Astrocyte (in vitro differentiated cells and primary cell): ENCODE measurements around the gene B2M. TPM values are rescaled to one million over a fixed set of nuclear protein-coding genes. Genes with fewer than 3 reads are reported as not detected.
A peak's percentile ranks its signal among the peaks of the same experiment; 100 is the strongest.

ENCODE experiments used
- DNase-seq: peaks from one replicate; pipeline ENCODE4 v3.0.0-alpha.2; 2010; ENCODE audit warnings: low read depth
- FAIRE-seq: peaks from 2 replicates; lab custom pipeline; 2011; peaks lifted over from hg19 to GRCh38; lab: Jason Lieb, UNC
- H2AFZ ChIP-seq: 2 replicates; pipeline ENCODE4 v1.6.0; 2012; ENCODE audit warnings: low read depth, low read length, inconsistent platforms
- H3K27ac ChIP-seq: 2 replicates; pipeline ENCODE4 v1.5.1; 2011; ENCODE audit warnings: low read depth, low read length, inconsistent platforms
- H3K27me3 ChIP-seq: 2 replicates; pipeline ENCODE4 v1.6.0; 2011; ENCODE audit warnings: low read length, inconsistent platforms; ENCODE audit not compliant: insufficient read depth
- H3K36me3 ChIP-seq: 2 replicates; pipeline ENCODE4 v1.5.1; 2011; ENCODE audit warnings: low read length, inconsistent platforms; ENCODE audit not compliant: insufficient read depth
- H3K4me1 ChIP-seq: 2 replicates; pipeline ENCODE4 v1.5.1; 2011; ENCODE audit warnings: low read length, inconsistent platforms; ENCODE audit not compliant: insufficient read depth
- H3K4me2 ChIP-seq: 2 replicates; pipeline ENCODE4 v1.6.0; 2012; ENCODE audit warnings: low read length, inconsistent platforms
- H3K4me3 ChIP-seq: 2 replicates; pipeline ENCODE4 v1.5.1; 2011; ENCODE audit warnings: low read depth, mild to moderate bottlenecking, low read length, inconsistent platforms; ENCODE audit not compliant: insufficient read depth
- H3K79me2 ChIP-seq: 2 replicates; pipeline ENCODE4 v1.6.0; 2012; ENCODE audit warnings: mild to moderate bottlenecking, low read length, inconsistent platforms; ENCODE audit not compliant: insufficient read depth
- H3K9ac ChIP-seq: 2 replicates; pipeline ENCODE4 v1.6.0; 2012; ENCODE audit warnings: mild to moderate bottlenecking, low read length, inconsistent platforms
- H3K9me3 ChIP-seq: 2 replicates; pipeline ENCODE4 v1.5.1; 2012; ENCODE audit warnings: low read depth, mild to moderate bottlenecking, low read length, inconsistent platforms; ENCODE audit not compliant: insufficient read depth
- H4K20me1 ChIP-seq: 2 replicates; pipeline ENCODE4 v1.6.0; 2012; ENCODE audit warnings: low read length, inconsistent platforms; ENCODE audit not compliant: insufficient read depth
- H3K27ac Mint-ChIP-seq: one replicate; pipeline ENCODE4 v1.8.0; 2021; ENCODE audit warnings: mild to moderate bottlenecking, mixed read lengths; ENCODE audit not compliant: unreplicated experiment
- H3K27me3 Mint-ChIP-seq: one replicate; pipeline ENCODE4 v1.8.0; 2021; ENCODE audit warnings: low read depth, mixed read lengths; ENCODE audit not compliant: unreplicated experiment
- H3K36me3 Mint-ChIP-seq: one replicate; pipeline ENCODE4 v1.8.0; 2021; ENCODE audit warnings: low read depth, mixed read lengths; ENCODE audit not compliant: unreplicated experiment
- H3K4me1 Mint-ChIP-seq: one replicate; pipeline ENCODE4 v1.8.0; 2021; ENCODE audit warnings: low read depth, mixed read lengths; ENCODE audit not compliant: unreplicated experiment
- H3K4me3 Mint-ChIP-seq: one replicate; pipeline ENCODE4 v1.8.0; 2021; ENCODE audit warnings: mild to moderate bottlenecking, moderate library complexity, mixed read lengths; ENCODE audit not compliant: unreplicated experiment
- H3K9me3 Mint-ChIP-seq: one replicate; pipeline ENCODE4 v1.8.0; 2021; ENCODE audit warnings: mild to moderate bottlenecking, mixed read lengths; ENCODE audit not compliant: unreplicated experiment
- CTCF ChIP-seq: IDR thresholded peaks from 2 replicates; pipeline ENCODE4 v1.5.1; 2011; ENCODE audit warnings: low read depth, mild to moderate bottlenecking, inconsistent platforms, low read length, moderate library complexity; ENCODE audit not compliant: insufficient read depth
- EZH2 ChIP-seq: IDR thresholded peaks from 2 replicates; pipeline ENCODE4 v1.6.1; 2012; ENCODE audit warnings: mild to moderate bottlenecking, low read length, inconsistent platforms; ENCODE audit not compliant: insufficient read depth
- total RNA-seq: library from RNA; stranded (reverse); gene quantifications from 2 replicates; pipeline ENCODE4 v1.2.1, GENCODE V29; 2021

B2M gene
- total RNA-seq, 1 donor from 2014 or later: 1,708 TPM

- no peak overlapping the region for H3K4me2 ChIP-seq
- Mint-ChIP-seq H3K36me3 (peaks cover 4% of the 10 kb centered on the region), H3K27ac (no peak overlapping the region), H3K9me3 (no peaks in the 10 kb centered on the region), H3K27me3 (no peaks in the 10 kb centered on the region), H3K4me1 (peaks cover 9% of the 10 kb centered on the region), H3K4me3 (no peak overlapping the region)
- H3K27ac ChIP-seq: no peak overlapping the region
- H2AFZ ChIP-seq: no peak overlapping the region
- peaks cover 12% of the 10 kb centered on the region for H3K4me1 ChIP-seq
- H4K20me1 ChIP-seq: peaks cover 7% of the 10 kb centered on the region
- H3K4me3 ChIP-seq: no peak overlapping the region
- no peaks in the 10 kb centered on the region for H3K27me3 ChIP-seq
- TF ChIP-seq EZH2 (no peak), CTCF (no peak)
- H3K36me3 ChIP-seq: peaks cover 20% of the 10 kb centered on the region
- no peak for FAIRE-seq
- H3K9ac ChIP-seq: no peak overlapping the region
- no peaks in the 10 kb centered on the region for H3K9me3 ChIP-seq
- DNase-seq: no peak
- no peaks in the 10 kb centered on the region for H3K79me2 ChIP-seq
Observed at GRCh38 chr15:44722011-44722410, 10.7 kb downstream of the B2M start.

- peak overlapping the region; percentile 43 for H3K9ac ChIP-seq
- no peaks in the 10 kb centered on the region for H3K36me3 Mint-ChIP-seq
- H3K9me3 Mint-ChIP-seq: no peaks in the 10 kb centered on the region
- H3K27me3 ChIP-seq: no peaks in the 10 kb centered on the region
- peak overlapping the region; percentile 89 for H3K27ac Mint-ChIP-seq
- H3K4me3 ChIP-seq: no peak overlapping the region
- no peaks in the 10 kb centered on the region for H3K9me3 ChIP-seq
- H4K20me1 ChIP-seq: no peaks in the 10 kb centered on the region
- peak overlapping the region; percentile 23 for H2AFZ ChIP-seq
- H3K4me1 Mint-ChIP-seq: peaks cover 14% of the 10 kb centered on the region
- peaks cover 25% of the 10 kb centered on the region for H3K4me1 ChIP-seq
- peak overlapping the region; percentile 87 for H3K27ac ChIP-seq
- DNase-seq: peak; percentile 6
- FAIRE-seq: no peak
- no peak overlapping the region for H3K4me3 Mint-ChIP-seq
- H3K36me3 ChIP-seq: no peaks in the 10 kb centered on the region
- H3K4me2 ChIP-seq: peak overlapping the region; percentile 29
- TF ChIP-seq CTCF: no peak
- TF ChIP-seq EZH2: no peak
- no peaks in the 10 kb centered on the region for H3K27me3 Mint-ChIP-seq
- H3K79me2 ChIP-seq: peaks cover 9% of the 10 kb centered on the region
Observed at GRCh38 chr15:44726136-44726535, 14.8 kb downstream of the B2M start.
